Stimulated activated CD8-positive, alpha-beta memory T cell treated with anti-CD3 and anti-CD28 coated beads, Interleukin-7, amount 100 ng/mL, for 1 hour (primary cell): ENCODE measurements around the gene DPP7.
A peak's percentile ranks its signal among the peaks of the same experiment; 100 is the strongest.

Experiments used
- DNase-seq, 2 donors: peaks; one replicate each; pipeline ENCODE4 v3.0.0-alpha.2; 2020; ENCODE audit warnings: low read depth in 2 of 2

Gene DPP7

DNA sequence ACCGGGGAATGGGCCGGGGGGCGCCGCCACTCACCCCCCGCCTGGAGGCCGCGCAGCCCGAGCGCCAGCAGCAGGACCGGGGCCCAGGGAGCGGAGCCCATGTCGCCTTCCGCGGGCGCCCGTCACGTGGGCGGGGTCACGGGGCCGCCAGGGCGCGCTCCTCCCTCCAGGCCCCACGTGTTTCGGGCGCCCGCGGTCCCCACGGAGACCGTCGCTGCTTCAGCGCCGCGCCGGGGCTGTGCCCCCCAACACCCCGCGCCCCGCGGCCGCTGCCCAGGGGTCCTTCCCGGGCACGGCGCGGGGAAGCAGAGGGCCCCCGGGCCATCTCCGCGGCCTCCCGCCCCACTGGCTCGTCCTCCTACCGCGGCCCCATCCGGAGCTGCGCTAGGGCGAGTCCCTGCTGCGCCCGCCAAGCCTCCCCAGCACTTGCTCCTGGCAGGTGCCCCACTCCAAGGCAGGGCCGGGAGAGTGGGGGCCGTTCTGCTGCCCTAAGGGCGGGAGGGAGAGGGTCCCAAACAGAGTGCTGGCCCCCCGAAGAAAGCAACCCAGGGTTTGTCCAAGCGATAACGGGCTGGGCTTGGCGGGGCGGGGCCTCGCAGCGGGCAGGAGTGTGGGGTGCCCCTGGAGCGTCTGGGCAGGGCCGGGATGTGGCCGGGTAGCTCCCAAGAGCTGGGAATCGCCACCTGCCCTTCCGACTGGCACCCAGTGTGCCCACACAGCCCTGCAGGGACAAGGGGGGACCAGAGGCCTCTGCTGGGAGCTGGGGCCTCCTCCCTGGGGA, at the start of gene DPP7:
Gene DPP7 (minus strand): TSS at position 121 of the 781 bp plus-strand sequence. CDS start 20 bp downstream, at position 101.
- peak; percentile 55 to 56 for DNase-seq

GRCh38 chr9:137163805-137164204, 49.3 kb upstream of the DPP7 start:
- no peak for DNase-seq

- no peak for DNase-seq
Observed at GRCh38 chr9:137163365-137163715, 48.8 kb upstream of the DPP7 start.

GRCh38 chr9:137162505-137163364, 48.2 kb upstream of the DPP7 start:
- no peak for DNase-seq

DNA sequence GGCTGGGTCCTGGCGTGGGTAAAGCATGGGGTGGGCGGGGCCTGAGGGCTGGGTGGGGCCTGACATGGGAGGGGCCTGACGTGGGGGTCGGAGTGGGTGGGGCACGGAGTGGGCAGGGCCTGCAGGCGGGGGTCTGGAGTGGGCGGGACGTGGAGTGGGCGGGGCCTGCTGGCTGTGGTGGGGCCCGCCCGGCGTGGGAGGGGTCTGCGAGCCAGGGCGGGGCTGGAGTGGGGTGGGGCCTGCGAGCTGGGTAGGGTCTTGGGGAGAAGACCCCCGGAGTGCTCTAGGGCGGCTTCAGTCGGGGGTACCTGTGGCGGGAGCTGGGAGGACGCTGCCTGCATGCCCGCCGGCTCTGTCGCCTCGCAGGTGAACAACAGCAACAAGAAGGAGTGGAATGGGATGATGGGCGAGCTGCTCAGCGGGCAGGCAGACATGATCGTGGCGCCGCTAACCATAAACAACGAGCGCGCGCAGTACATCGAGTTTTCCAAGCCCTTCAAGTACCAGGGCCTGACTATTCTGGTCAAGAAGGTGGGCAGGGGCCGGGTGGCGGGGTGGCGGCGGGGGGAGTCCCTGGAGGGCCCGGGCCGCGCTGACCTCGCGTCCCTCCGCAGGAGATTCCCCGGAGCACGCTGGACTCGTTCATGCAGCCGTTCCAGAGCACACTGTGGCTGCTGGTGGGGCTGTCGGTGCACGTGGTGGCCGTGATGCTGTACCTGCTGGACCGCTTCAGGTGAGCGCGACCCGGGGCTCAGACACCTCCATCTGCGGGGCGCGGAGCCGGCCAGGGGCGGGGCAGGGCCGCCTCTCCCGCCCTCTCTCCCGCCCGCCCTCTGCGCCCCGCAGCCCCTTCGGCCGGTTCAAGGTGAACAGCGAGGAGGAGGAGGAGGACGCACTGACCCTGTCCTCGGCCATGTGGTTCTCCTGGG, 47.3 kb upstream of the DPP7 start:
- DNase-seq: no peak

DNA sequence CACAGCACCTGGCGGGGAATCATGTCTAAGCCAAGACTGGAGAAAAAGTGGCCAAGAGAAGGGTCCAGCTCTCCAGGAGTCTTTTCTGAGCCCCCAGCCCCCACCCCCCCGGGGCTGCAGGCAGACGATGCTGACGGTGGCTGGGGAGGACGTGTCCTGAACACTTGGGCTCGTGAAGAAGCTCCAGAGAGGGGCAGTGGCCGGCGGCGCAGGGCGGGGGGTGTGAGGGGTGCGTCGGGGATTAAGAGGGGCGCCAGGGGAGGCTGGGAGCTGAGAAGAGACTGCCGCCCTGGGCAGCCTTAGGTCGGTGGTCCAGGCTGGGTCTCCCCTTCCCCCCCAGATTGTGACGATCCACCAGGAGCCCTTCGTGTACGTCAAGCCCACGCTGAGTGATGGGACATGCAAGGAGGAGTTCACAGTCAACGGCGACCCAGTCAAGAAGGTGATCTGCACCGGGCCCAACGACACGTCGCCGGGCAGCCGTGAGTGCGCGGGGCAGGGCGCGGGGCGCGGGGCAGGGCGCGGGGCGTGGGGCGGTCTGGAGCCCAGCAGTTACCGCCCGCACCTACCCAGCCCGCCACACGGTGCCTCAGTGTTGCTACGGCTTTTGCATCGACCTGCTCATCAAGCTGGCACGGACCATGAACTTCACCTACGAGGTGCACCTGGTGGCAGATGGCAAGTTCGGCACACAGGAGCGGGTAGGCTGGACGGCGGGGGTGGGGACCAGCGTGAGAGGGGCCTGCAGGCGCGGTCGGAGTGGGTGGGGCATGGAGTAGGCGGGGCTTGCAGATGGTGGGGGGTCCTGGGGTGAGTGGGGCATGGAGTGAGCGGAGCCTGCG, 46.4 kb upstream of the DPP7 start:
- no peak for DNase-seq

DNA sequence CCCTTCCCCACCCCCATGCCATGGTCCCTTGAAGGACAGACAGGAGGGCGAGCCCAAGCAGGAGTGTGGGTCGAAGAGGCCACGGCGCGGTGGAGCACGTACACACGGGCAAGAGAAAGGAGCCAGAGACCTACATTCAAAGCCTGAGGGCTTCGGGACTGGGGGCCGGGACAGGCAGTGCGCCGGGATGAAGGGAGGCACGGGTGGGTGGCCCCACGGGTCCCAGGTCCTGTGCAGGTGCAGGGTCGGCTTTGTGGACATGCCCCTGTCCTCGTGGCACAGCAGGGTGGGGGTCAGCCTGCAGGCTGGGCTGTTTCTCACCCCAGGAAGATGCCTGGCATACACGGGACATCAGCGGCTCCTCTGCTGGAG, 45.5 kb upstream of the DPP7 start:
- no peak for DNase-seq

DNA sequence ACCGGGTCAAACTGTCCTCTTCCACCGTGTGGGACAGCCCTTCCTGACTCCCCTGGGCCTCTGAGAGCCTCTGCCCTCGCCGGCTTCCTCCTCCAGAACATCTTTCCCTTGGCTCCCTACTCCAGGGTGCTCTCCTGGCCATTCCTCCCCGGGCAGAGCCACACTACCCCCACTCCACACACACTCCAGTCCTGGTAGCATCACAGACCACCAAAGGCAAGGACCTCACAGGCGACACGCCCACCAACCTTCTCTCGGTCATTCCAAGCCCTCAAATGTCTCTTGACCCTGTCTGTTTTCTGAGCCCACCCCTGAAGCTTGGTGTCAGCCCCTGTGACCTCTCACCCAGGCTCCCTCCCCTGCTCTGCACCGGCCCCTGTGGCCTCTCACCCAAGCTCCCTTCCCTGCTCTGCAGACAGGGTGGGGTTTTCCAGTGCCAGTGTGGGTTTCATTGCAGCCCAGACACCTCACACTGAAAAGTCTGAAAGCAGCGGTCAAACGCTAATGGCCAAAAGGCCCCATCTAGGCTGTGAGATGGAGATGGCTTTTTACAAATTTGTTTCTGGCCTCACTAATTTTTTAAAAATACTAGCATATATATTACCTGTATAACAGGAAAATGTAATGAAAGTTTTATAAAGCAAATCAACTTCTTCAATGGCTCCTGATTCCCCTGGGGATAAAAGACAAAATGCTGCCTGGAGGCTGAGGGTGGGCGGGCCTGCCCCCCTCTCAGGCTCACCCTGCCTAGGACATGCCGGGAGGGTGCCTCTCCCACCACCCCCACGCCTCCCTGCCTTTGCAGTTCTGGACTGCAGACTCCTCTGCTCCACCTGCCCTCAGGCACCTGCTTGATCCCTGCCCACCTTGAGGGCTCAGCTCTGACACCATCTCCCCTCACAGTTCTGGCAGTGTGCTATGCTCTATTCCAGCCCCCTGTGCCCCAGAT, 44.8 kb upstream of the DPP7 start:
- DNase-seq: no peak

- DNase-seq: no peak
Observed at GRCh38 chr9:137158625-137159024, 44.1 kb upstream of the DPP7 start.

DNA sequence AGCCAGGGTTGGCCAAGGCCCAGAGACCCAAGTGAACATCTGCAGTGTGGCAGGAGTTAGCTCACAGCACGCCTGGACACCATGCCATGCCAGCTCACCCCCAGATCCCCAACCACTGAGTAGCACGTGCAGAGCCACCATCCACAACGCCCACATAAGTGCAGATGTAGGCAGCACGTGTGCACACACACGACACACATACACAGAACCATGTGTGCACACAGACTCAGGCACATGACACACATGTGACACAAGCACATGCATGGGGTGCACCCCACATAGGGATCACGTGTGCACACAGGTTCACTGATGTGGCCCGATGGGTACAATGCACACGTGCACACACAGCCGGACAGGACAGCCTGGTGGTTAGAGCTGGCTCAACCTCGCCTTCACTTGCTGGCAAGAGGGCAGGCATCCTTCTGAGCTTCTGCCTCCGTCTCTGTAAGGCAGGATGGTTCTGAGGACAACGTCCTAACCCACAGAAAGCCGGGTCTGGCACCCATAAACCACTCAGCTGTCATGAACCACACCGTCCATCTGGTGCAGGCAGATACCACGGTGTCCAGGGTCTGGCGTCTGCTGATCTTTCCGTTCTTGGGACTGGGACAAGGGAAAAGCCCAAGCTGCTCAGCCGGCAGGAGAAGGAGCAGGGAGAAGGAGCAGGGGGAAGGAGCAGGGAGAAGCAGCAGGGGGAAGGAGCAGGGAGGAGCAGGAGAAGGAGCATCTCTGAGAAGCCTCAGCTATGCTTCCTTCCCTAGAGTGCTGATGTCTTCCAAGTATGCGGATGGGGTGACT, 43.3 kb upstream of the DPP7 start:
- no peak for DNase-seq

DNA sequence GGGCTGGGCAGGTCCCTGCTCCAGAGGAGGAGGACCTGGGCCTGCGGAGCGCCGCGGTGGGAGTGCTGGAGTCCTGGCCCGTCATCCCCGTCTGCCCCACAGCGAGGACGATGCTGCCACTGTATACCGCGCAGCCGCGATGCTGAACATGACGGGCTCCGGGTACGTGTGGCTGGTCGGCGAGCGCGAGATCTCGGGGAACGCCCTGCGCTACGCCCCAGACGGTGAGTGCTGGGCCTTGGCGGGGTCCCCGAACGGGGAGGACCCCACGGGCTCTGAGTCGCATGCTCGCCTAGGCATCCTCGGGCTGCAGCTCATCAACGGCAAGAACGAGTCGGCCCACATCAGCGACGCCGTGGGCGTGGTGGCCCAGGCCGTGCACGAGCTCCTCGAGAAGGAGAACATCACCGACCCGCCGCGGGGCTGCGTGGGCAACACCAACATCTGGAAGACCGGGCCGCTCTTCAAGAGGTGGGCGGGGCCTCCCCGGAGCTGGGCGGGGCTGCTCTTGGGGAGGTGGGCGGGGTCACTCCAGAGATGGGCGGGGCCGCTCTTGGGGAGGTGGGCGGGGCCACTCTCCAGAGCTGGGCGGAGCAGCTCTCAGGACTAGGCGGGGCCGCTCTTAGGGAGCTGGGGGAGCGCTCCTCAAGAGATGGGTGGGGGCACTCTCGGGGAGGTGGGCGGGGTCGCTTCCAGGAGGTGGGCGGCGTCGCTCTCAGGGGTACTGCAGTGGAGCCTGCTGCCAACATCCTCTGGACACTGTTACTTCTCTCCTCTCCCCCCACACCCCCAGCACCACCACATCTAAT, 42.2 kb upstream of the DPP7 start:
- peak in 1 of 2 donors; percentile 39 for DNase-seq

DNA sequence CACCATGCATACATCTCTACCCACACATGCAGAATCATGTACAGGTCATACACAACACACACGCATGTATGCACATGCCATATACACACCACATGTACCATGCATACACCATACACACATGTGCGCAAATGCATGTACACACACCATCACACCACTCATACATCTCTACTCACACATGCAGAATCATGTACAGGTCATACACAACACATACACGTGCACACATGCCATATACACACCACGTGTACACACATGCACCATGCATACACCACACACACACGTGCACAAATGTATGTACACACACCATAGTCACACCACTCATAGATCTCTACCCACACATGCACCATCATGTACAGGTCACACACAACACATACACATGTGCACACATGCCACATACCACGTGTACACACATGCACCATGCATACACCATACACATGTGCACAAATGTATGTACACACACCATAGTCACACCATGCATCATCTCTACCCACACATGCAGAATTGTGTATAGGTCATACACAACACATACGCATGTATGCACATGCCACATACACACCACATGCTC, 38.4 kb upstream of the DPP7 start:
- no peak for DNase-seq

DNA sequence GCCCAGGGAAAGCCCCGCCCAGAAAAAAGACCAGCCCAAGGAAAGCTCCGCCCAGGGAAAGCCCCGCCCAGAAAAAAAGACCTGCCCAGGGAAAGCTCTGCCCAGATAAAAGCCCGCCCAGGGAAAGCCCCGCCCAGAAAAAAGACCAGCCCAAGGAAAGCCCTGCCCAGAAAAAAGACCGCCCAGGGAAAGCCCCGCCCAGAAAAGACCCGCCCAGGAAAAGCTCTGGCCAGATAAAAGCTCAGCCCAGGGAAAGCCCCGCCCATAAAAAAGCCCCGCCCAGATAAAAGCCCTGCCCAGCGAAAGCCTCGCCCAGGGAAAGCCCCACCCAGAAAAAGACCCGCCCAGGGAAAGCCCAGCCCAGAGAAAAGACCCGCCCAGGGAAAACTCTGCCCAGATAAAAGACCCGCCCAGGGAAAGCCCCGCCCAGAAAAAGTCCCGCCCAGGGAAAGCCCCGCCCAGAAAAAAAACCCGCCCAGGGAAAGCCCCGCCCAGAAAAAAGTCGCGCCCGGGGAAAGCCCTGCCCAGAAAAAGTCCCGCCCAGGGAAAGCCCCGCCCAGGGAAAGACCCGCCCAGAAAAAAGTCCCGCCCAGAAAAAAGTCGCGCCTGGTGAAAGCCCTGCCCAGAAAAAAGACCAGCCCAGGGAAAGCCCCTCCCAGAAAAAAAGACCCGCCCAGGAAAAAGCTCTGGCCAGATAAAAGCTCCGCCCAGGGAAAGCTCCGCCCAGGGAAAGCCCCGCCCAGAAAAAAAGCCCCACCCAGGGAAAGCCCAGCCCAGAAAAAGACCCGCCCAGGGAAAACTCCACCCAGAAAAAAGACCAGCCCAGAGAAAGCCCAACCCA, 36.3 kb upstream of the DPP7 start:
- no peak for DNase-seq

DNA sequence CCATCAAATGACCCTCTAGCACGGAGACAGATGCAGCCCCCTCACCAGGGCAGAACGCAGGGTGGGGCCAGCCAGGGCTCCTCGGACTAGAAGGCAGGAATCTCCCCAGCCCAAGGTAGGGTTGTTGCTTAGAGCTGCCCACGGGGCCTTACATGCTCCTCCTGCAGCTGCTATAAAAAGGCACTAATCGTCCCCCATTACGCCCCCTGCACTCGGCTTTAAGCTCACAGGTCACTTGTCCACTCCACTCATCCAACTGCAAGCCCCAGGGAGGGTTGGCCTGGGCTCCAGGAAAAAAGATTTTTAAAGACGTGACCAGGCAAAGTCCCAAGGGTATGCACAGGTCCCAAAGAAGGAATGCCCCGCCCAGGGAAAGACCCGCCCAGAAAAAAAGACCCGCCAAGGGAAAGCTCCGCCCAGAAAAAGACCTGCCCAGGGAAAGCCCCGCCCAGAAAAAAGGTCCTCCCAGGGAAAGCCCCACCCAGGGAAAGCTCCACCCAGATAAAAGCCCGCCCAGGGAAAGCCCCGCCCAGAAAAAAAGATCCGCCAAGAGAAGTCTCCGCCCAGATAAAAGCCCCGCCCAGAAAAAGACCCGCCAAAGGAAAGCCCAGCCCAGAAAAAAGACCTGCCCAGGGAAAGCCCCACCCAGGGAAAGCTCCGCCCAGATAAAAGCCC, 35.5 kb upstream of the DPP7 start:
- no peak for DNase-seq

DNA sequence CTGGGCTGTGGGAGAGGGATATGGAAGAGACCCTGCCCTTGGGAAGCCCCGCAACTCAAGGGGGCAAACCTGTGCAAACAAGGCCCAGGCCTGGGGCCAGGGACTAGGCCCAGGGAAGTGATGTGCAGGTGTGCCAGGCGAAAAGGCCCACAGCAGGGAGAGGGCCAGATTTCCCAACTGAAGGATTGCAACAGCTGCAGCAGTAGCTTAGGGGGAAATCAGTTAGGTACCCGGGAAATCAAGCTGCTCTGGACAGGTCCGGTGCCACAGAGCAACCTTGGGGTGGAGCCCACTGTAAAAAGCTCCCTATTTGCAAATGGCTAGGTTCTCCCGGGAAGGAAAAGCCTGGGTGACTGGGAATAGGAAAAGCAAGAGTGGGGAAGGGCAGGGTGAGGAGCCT, 34.8 kb upstream of the DPP7 start:
- DNase-seq: no peak

- DNase-seq: no peak
Observed at GRCh38 chr9:137148661-137149060, 34.1 kb upstream of the DPP7 start.
